DND-41 (cell line): ENCODE data around the gene PPP1R11.

ENCODE experiments used
- ATAC-seq: fragments of 200-7000 bp; cut with Tn5 transposase; 3 replicates; pipeline ENCODE4 v1.9.1; 2021; ENCODE audit warnings: low read depth; ENCODE audit not compliant: insufficient read depth
- DNase-seq: peaks from one replicate; pipeline ENCODE4 v3.0.0-alpha.2; 2020
- H2AFZ ChIP-seq: 2 replicates; pipeline ENCODE4 v1.6.0; 2012; ENCODE audit warnings: low read depth, low read length
- H3K27ac ChIP-seq: 2 replicates; pipeline ENCODE4 v1.5.1; 2012; ENCODE audit warnings: low read length, inconsistent platforms
- H3K27me3 ChIP-seq: fragments of 200-600 bp; sonication (generic); 2 replicates; pipeline ENCODE4 v1.6.0; 2012; ENCODE audit warnings: low read length, mild to moderate bottlenecking, inconsistent platforms; ENCODE audit not compliant: insufficient read depth, poor library complexity
- H3K36me3 ChIP-seq: 2 replicates; pipeline ENCODE4 v1.5.1; 2012; ENCODE audit warnings: low read length, inconsistent platforms; ENCODE audit not compliant: insufficient read depth
- H3K4me1 ChIP-seq: 2 replicates; pipeline ENCODE4 v1.5.1; 2012; ENCODE audit warnings: mild to moderate bottlenecking, low read length; ENCODE audit not compliant: insufficient read depth
- H3K4me2 ChIP-seq: 2 replicates; pipeline ENCODE4 v1.6.0; 2012; ENCODE audit warnings: mild to moderate bottlenecking, moderate library complexity, low read length, inconsistent platforms; ENCODE audit not compliant: insufficient read depth
- H3K4me3 ChIP-seq, 2 experiments: fragments of 200-600 bp in 1 of 2; shearing (Covaris generic) in 1 of 2; 2 replicates each; pipeline ENCODE4 v1.5.1; 2012 to 2016; ENCODE audit warnings: inconsistent platforms in 2 of 2, low read length in 2 of 2, mild to moderate bottlenecking in 2 of 2, low read depth in 1 of 2, moderate library complexity in 1 of 2
- H3K79me2 ChIP-seq: 2 replicates; pipeline ENCODE4 v1.6.0; 2012; ENCODE audit warnings: low read length, inconsistent platforms; ENCODE audit not compliant: insufficient read depth
- H3K9ac ChIP-seq: 2 replicates; pipeline ENCODE4 v1.6.0; 2012; ENCODE audit warnings: low read depth, mild to moderate bottlenecking, inconsistent platforms, low read length, moderate library complexity
- H3K9me3 ChIP-seq: 2 replicates; pipeline ENCODE4 v1.5.1; 2012; ENCODE audit warnings: low read length, moderate library complexity, mild to moderate bottlenecking, inconsistent platforms; ENCODE audit not compliant: insufficient read depth, severe bottlenecking
- H4K20me1 ChIP-seq: 2 replicates; pipeline ENCODE4 v1.6.0; 2012; ENCODE audit warnings: low read length; ENCODE audit not compliant: insufficient read depth
- CTCF ChIP-seq: IDR thresholded peaks from 2 replicates; pipeline ENCODE4 v1.5.1; 2012; ENCODE audit warnings: borderline replicate concordance, low read length, moderate library complexity, mild to moderate bottlenecking; ENCODE audit not compliant: poor library complexity, severe bottlenecking; ENCODE audit errors: extremely low read depth
- EZH2 ChIP-seq: IDR thresholded peaks from 3 replicates; pipeline ENCODE4 v1.6.1; 2012; ENCODE audit warnings: borderline replicate concordance, low read depth, mild to moderate bottlenecking, moderate library complexity, low read length, inconsistent platforms; ENCODE audit not compliant: severe bottlenecking

The PPP1R11 gene

GRCh38 chr6:30101444-30102413 lies 34.7 kb downstream of the PPP1R11 start:
- Histone ChIP-seq H3K36me3 (no peaks in the 10 kb centered on the region), H3K4me2 (peak overlapping the region; percentile 49), H3K79me2 (no peaks in the 10 kb centered on the region), H3K27me3 (peaks cover 75% of the 10 kb centered on the region), H3K9ac (no peak overlapping the region), H3K4me1 (peaks cover 18% of the 10 kb centered on the region), H3K9me3 (no peaks in the 10 kb centered on the region), H3K27ac (no peak overlapping the region), H3K4me3 (peak overlapping the region in 1 of 2 experiments; percentile 33; a peak in 2 of 4 replicates), H4K20me1 (no peaks in the 10 kb centered on the region), H2AFZ (0 out of 2 replicates have a peak overlapping the region, but pooled peaks have one; percentile 23)
- no peak for ATAC-seq
- TF ChIP-seq CTCF (no peak), EZH2 (no peak)
- no peak for DNase-seq

- Histone ChIP-seq H3K9ac (no peak overlapping the region), H3K9me3 (no peaks in the 10 kb centered on the region), H3K4me1 (peaks cover 18% of the 10 kb centered on the region), H3K4me2 (peak overlapping the region; percentile 53), H3K4me3 (no peak overlapping the region), H3K27me3 (peaks cover 68% of the 10 kb centered on the region), H3K27ac (no peak overlapping the region), H3K79me2 (no peaks in the 10 kb centered on the region), H2AFZ (peak overlapping the region; percentile 49), H3K36me3 (no peaks in the 10 kb centered on the region), H4K20me1 (no peaks in the 10 kb centered on the region)
- TF ChIP-seq EZH2 (no peak), CTCF (no peak)
- 0 out of 3 replicates have a peak, but pooled peaks have one; percentile 8 for ATAC-seq
- no peak for DNase-seq
These were observed 35.5 kb downstream of the PPP1R11 start for GRCh38 chr6:30102414-30102969.

GRCh38 chr6:30102970-30103871 lies 36.2 kb downstream of the PPP1R11 start:
- H2AFZ ChIP-seq = peak overlapping the region; percentile 64
- peak; percentile 95 for ATAC-seq

More at GRCh38 chr6:30102970-30103871, 36.2 kb downstream of the PPP1R11 start:
- Histone ChIP-seq H3K36me3 (no peaks in the 10 kb centered on the region), H3K4me2 (peak overlapping the region; percentile 54), H3K79me2 (no peaks in the 10 kb centered on the region), H3K4me1 (peaks cover 18% of the 10 kb centered on the region), H4K20me1 (no peaks in the 10 kb centered on the region), H3K9me3 (no peaks in the 10 kb centered on the region), H3K27me3 (peaks cover 67% of the 10 kb centered on the region), H3K4me3 (no peak overlapping the region), H3K27ac (no peak overlapping the region), H3K9ac (no peak overlapping the region)
- peak; percentile 81 for DNase-seq
- TF ChIP-seq CTCF (peak; percentile 97), EZH2 (no peak)
